Left ventricle myocardium inferior (tissue), 1 donor: ENCODE data around the gene OR10G7. TPM values are rescaled to one million over a fixed set of nuclear protein-coding genes. Genes with fewer than 3 reads are reported as not detected.

Source experiments
- DNase-seq: peaks from one replicate; pipeline ENCODE4 v3.0.0-alpha.2; 2020
- H3K27ac ChIP-seq: fragments of 200-600 bp; replicated peaks from 2 replicates; pipeline ENCODE4 v1.8.0; 2021
- H3K27me3 ChIP-seq: fragments of 200-600 bp; 2 replicates; pipeline ENCODE4 v1.8.0; 2021; ENCODE audit warnings: low read depth
- H3K36me3 ChIP-seq: fragments of 200-600 bp; 2 replicates; pipeline ENCODE4 v1.8.0; 2021
- H3K4me1 ChIP-seq: fragments of 200-600 bp; 2 replicates; pipeline ENCODE4 v1.8.0; 2021
- H3K4me3 ChIP-seq: fragments of 200-600 bp; 2 replicates; pipeline ENCODE4 v1.8.0; 2021; ENCODE audit warnings: mild to moderate bottlenecking, moderate library complexity
- H3K9me3 ChIP-seq: fragments of 200-600 bp; replicated peaks from 2 replicates; pipeline ENCODE4 v1.8.0; 2021
- CTCF ChIP-seq: fragments of 200-600 bp; IDR thresholded peaks from 2 replicates; pipeline ENCODE4 v1.8.0; 2021; ENCODE audit warnings: antibody characterized with exemption, mild to moderate bottlenecking, borderline replicate concordance
- intact Hi-C: fragments of 100-400 bp; cut with micrococcal nuclease; formaldehyde crosslinking; loops from one replicate; pipeline ENCODE4 v1.11.0; 2022
- total RNA-seq: library from RNA; stranded (reverse); fragmentation: NEBNext Ultra II Directional; extraction: Animal tissue kit (Norgen Biotek cat#: 25700); gene quantifications from one replicate; pipeline ENCODE4 v1.2.1, GENCODE V29; 2021
- donor health status: DM: no; HTN: yes; CAD: no; lungs with severe emphysema.

Gene OR10G7
- total RNA-seq, 1 donor from 2014 or later: not detected

GRCh38 chr11:124080327-124081001, 39.3 kb upstream of the OR10G7 start:
- DNase-seq: no peak
- Histone ChIP-seq H3K27ac (no peak overlapping the region), H3K9me3 (no peaks in the 10 kb centered on the region), H3K36me3 (no peaks in the 10 kb centered on the region), H3K4me3 (no peak overlapping the region), H3K4me1 (peaks cover 10% of the 10 kb centered on the region), H3K27me3 (peaks cover 64% of the 10 kb centered on the region)
- no peak for TF ChIP-seq CTCF
- intact Hi-C loops: no loop called here

- no peaks in the 10 kb centered on the region for H3K9me3 ChIP-seq
- no peak overlapping the region for H3K4me3 ChIP-seq
- no peak for DNase-seq
- no peaks in the 10 kb centered on the region for H3K36me3 ChIP-seq
- TF ChIP-seq CTCF: no peak
- peaks cover 70% of the 10 kb centered on the region for H3K27me3 ChIP-seq
- H3K4me1 ChIP-seq: peaks cover 10% of the 10 kb centered on the region
- intact Hi-C loops: no loop called here
- no peak overlapping the region for H3K27ac ChIP-seq
Observed at GRCh38 chr11:124079631-124080326, 38.7 kb upstream of the OR10G7 start.

GRCh38 chr11:124078591-124078990, 37.5 kb upstream of the OR10G7 start:
- no peak overlapping the region for H3K27ac ChIP-seq
- no peaks in the 10 kb centered on the region for H3K9me3 ChIP-seq
- no peaks in the 10 kb centered on the region for H3K36me3 ChIP-seq
- no peak for TF ChIP-seq CTCF
- intact Hi-C loops: no loop called here
- H3K4me3 ChIP-seq: no peak overlapping the region
- peaks cover 10% of the 10 kb centered on the region for H3K4me1 ChIP-seq
- H3K27me3 ChIP-seq: peaks cover 72% of the 10 kb centered on the region
- DNase-seq: no peak

GRCh38 chr11:124077266-124077665, 36.1 kb upstream of the OR10G7 start:
- intact Hi-C loops: no loop called here
- TF ChIP-seq CTCF: no peak
- Histone ChIP-seq H3K9me3 (no peaks in the 10 kb centered on the region), H3K36me3 (no peaks in the 10 kb centered on the region), H3K4me3 (no peak overlapping the region), H3K27ac (no peak overlapping the region), H3K4me1 (peaks cover 10% of the 10 kb centered on the region), H3K27me3 (peaks cover 83% of the 10 kb centered on the region)
- DNase-seq: no peak

DNA sequence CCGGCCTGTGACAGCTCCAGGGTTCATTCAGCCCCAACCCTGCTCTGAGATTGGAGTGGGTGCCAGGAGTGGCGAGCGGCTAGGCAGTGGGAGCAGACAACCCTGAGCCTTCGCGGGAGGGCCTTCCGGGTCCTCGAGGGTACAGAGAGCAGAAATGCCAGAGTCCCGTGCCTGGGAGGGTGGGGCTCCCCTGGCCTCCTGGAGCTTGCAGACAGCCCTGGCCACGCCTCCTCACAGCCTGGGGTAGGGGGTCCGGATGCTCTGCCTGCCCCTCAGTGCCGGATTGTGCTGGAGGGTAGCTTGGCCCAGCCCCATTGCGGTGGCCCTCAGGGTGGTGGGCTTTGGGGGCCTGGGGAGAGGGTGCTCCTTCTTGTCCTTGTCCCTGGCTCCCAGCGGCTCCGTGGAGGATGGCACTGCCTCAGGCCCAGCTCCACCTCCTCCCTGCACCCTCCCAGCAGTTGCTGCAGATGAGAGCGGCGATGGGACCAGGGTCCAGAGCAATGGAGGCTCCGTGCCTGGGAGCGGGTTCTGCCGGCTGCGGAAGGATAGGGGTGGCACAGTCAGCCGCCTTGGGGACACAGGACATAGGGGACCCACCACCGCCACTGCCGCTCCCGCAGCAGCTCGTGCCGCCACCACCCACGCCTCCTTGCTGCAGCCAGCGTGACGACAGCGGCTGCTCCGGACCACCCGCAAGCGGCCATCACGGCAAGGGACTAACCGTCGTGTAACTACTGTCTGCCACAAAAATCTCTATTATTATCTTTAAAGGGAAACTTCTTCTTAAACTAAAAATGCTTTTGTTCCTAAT, 34.9 kb upstream of the OR10G7 start:
- Histone ChIP-seq H3K36me3 (no peaks in the 10 kb centered on the region), H3K27me3 (peaks cover 91% of the 10 kb centered on the region)
- intact Hi-C loops: no loop called here

More for the DNA sequence above, 34.9 kb upstream of the OR10G7 start:
- no peak for DNase-seq
- Histone ChIP-seq H3K4me1 (peaks cover 10% of the 10 kb centered on the region), H3K9me3 (no peaks in the 10 kb centered on the region), H3K4me3 (peak overlapping the region; percentile 59), H3K27ac (no peak overlapping the region)
- no peak for TF ChIP-seq CTCF
